ENCODE results near the gene HNF1B.

HNF1B gene

GRCh38 chr17:37735165-37735564, 9.7 kb downstream of the HNF1B start:
- no peak for DNase-seq (ENCODE audit: low spot score)

- DNase-seq (ENCODE audit: low spot score) = no peak
Observed at GRCh38 chr17:37732316-37732715, 12.5 kb downstream of the HNF1B start.

GRCh38 chr17:37731056-37731455, 13.8 kb downstream of the HNF1B start:
- no peak for DNase-seq (ENCODE audit: low spot score)

GRCh38 chr17:37729905-37730304, 15.0 kb downstream of the HNF1B start:
- DNase-seq (ENCODE audit: low spot score) = no peak

GRCh38 chr17:37726891-37727675, 17.8 kb downstream of the HNF1B start:
- no peak for DNase-seq (ENCODE audit: low spot score)

- DNase-seq (ENCODE audit: low spot score) = no peak
Observed at GRCh38 chr17:37726248-37726647, 18.6 kb downstream of the HNF1B start.

GRCh38 chr17:37725601-37726146, 19.2 kb downstream of the HNF1B start:
- DNase-seq (ENCODE audit: low spot score) = no peak

GRCh38 chr17:37725021-37725595, 19.8 kb downstream of the HNF1B start:
- no peak for DNase-seq (ENCODE audit: low spot score)

GRCh38 chr17:37720989-37721388, 23.9 kb downstream of the HNF1B start:
- no peak for DNase-seq (ENCODE audit: low spot score)

GRCh38 chr17:37719866-37720265, 25.0 kb downstream of the HNF1B start:
- no peak for DNase-seq (ENCODE audit: low spot score)

- no peak for DNase-seq (ENCODE audit: low spot score)
Observed at GRCh38 chr17:37718324-37719048, 26.4 kb downstream of the HNF1B start.

GRCh38 chr17:37717627-37718323, 27.1 kb downstream of the HNF1B start:
- no peak for DNase-seq (ENCODE audit: low spot score)

- DNase-seq (ENCODE audit: low spot score) = no peak
Observed at GRCh38 chr17:37714897-37715296, 30.0 kb downstream of the HNF1B start.

GRCh38 chr17:37713624-37714023, 31.2 kb downstream of the HNF1B start:
- no peak for DNase-seq (ENCODE audit: low spot score)

- DNase-seq (ENCODE audit: low spot score) = no peak
Observed at GRCh38 chr17:37713028-37713431, 31.8 kb downstream of the HNF1B start.

- DNase-seq (ENCODE audit: low spot score) = no peak
Observed at GRCh38 chr17:37711113-37711512, 33.7 kb downstream of the HNF1B start.

GRCh38 chr17:37710344-37710886, 34.4 kb downstream of the HNF1B start:
- no peak for DNase-seq (ENCODE audit: low spot score)

GRCh38 chr17:37708616-37709212, 36.1 kb downstream of the HNF1B start:
- DNase-seq (ENCODE audit: low spot score) = no peak

- no peak for DNase-seq (ENCODE audit: low spot score)
Observed at GRCh38 chr17:37708008-37708615, 36.7 kb downstream of the HNF1B start.

- no peak for DNase-seq (ENCODE audit: low spot score)
Observed at GRCh38 chr17:37706446-37706845, 38.4 kb downstream of the HNF1B start.

- DNase-seq (ENCODE audit: low spot score) = no peak
Observed at GRCh38 chr17:37702598-37702997, 42.3 kb downstream of the HNF1B start.

Measured in globus pallidus (tissue), 1 donor.